Adrenal gland (tissue), 5 donors: ENCODE measurements around the gene ALX4.

Experiments used
- POLR2A ChIP-seq, 2 donors: fragments of 450-650 bp; IDR thresholded peaks; one replicate each; pipeline ENCODE4 v1.6.1; 2017; ENCODE audit warnings: antibody characterized with exemption in 2 of 2, mild to moderate bottlenecking in 2 of 2, moderate library complexity in 1 of 2
- TF ChIP-seq, protein P1 (sequence below), 6 experiments: fragments of 450-650 bp in 4 of 6; fragments of 200-600 bp in 2 of 6; sonication (generic) in 1 of 6; IDR thresholded peaks; 1 replicate in 5 of 6; 2 replicates in 1 of 6; pipeline versions ENCODE4 v1.5.1 to v1.8.0; 2016 to 2021; ENCODE audit warnings: antibody characterized with exemption in 6 of 6, mild to moderate bottlenecking in 2 of 6, moderate library complexity in 1 of 6
- donor health status: DM: no; HTN: no; CAD: no.

DNA sequence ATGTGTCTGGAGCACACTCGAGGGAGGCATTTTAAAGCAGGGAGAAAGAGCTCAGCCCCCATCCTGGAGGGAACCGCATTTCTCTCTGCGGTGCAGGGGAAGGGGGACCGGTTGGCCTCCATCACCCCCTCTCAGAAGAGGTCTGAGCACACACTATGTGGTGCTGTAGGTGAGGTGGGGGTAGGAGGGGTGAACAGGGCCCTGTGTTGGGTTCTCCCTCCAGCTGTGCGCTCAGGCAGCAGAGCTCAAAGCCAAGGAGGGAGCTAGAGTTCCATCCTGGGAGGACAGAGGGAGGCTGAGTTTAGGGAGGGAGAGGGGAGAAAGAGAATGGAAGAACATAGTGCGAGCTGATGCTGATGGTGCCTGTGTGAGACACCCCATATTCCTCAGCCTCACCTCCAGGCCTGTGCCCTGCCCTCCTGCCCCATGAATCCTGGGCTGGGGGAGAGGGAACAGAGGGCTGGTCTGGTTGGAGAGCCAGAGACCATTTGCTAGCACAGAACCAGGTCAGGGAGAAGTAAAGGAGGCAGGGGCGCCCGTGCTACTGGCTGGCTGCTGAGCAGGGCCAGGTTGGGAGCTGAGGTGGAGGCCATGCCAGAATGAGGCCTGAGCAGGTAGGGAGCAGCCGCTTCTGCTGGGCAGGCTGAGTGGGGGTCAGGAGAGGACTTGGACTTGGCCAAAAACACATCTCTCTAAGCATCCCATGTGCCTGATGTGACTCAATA, 43.7 kb downstream of the ALX4 start:
- TF ChIP-seq, protein P1, sequence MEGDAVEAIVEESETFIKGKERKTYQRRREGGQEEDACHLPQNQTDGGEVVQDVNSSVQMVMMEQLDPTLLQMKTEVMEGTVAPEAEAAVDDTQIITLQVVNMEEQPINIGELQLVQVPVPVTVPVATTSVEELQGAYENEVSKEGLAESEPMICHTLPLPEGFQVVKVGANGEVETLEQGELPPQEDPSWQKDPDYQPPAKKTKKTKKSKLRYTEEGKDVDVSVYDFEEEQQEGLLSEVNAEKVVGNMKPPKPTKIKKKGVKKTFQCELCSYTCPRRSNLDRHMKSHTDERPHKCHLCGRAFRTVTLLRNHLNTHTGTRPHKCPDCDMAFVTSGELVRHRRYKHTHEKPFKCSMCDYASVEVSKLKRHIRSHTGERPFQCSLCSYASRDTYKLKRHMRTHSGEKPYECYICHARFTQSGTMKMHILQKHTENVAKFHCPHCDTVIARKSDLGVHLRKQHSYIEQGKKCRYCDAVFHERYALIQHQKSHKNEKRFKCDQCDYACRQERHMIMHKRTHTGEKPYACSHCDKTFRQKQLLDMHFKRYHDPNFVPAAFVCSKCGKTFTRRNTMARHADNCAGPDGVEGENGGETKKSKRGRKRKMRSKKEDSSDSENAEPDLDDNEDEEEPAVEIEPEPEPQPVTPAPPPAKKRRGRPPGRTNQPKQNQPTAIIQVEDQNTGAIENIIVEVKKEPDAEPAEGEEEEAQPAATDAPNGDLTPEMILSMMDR (IDR thresholded peaks at IDR 0.05) = no peak
- no peak for TF ChIP-seq POLR2A (IDR thresholded peaks at IDR 0.05)
